ENCODE results near the gene CCR5AS.
"Not testable (repeated sequence)": the region's sequence is repeated elsewhere in the genome, so short reads cannot be mapped to it uniquely, and the experiment has no call there.

The CCR5AS gene

GRCh38 chr3:46429250-46429649 lies 22.4 kb upstream of the CCR5AS start:
- DNase-seq (ENCODE audit: low spot score), result no peak

DNA sequence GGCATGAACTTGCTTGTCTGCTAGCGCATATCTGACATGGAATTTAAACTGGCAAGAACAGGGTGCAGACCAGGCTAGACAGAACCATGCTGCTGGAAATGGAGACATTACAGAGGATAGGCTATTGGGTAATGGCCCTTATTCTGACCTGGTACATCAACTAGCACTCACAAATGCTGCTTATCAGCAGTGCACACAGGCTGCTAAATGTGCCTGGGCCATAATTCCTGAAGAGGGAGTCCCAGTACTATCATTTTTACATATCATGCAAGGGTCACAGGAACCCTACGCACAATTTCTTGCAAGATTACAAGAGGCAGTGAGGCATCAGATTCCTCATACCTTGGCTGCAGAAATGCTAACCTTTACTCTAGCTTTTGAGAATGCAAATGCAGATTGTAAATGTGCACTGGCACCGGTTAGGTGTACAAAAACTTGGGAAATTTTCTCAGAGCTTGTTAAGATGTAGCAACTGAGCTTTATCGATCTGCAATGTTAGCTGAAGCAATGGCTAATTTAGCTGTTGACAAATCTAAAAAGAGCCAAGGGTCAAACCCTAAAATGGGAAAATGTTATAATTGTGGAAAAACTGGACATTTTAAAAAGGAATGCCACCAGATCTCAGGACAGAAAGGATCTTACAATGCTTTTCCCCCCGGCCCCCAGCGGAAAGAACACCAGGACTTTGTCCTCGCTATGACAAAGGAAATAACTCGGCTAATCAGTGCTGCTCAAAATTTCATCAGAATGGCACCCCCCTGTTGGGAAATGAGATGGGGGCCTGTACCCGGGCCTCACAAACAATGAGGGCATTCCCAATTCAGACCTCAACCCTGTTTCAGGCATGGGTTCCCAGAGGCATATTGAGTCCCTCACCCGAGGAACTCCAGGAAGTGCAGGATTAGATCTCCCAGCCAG lies 21.3 kb upstream of the CCR5AS start:
- no peak for DNase-seq (ENCODE audit: low spot score)

DNA sequence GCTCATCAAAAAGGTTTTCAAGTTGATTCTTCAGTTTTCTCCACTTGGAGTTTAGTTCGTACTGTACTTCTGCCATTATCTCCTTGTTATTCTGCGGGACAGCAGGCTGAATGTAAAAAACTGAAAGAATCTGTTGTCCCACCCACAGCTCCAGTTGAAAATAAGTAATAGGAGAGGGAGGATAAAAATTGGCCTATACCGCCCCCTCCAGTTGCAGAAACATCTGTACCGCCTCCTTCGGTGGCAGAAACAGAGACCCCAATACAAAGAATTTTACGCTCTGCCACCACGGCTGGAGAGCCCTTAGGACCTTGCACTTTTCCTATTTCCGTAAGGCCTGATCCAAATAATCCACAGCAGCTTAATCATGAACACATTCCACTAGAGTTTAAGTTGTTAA lies 20.5 kb upstream of the CCR5AS start:
- not testable (repeated sequence) for DNase-seq (ENCODE audit: low spot score)

DNA sequence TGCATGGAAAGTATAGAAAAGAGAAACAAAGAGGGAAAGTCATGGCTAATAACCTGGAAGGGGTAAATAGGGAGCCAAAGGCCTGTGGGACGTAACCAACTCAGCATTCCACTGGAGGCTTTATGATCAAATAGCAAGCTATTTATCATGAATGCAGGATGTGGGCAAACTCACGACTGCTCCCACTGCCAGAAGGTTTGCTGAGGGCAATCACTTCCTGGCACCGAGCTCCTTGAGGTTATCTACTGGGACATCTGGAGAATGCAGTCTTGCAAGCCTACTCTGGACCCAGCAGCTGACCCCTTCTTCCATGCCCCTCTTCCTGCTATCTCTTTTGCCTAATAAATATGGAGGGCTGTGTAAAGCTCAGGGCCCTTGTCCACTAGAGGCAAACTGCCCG lies 19.6 kb upstream of the CCR5AS start:
- DNase-seq (ENCODE audit: low spot score), result not testable (repeated sequence)

GRCh38 chr3:46423588-46423987 lies 16.7 kb upstream of the CCR5AS start:
- DNase-seq (ENCODE audit: low spot score), result peak; percentile 51

DNA sequence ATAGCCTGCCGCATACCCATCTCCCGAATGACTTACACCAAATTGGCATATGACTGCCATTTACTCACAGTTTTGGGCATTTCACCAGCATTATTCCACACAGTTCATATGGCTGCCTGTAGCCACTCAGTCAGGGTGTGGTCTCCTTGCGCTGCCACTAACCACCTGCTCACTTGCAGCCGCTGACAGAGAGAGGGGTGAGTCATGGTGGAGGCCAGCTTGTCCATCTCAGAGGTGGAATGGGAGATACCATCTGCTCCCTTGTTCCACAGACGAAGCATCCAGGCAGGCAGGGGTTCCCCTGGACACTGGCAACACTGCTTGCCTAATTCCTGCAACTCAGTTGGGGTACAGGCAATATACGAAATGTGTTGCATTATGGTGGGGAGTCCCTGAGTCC lies 15.8 kb upstream of the CCR5AS start:
- DNase-seq (ENCODE audit: low spot score), result no peak

DNA sequence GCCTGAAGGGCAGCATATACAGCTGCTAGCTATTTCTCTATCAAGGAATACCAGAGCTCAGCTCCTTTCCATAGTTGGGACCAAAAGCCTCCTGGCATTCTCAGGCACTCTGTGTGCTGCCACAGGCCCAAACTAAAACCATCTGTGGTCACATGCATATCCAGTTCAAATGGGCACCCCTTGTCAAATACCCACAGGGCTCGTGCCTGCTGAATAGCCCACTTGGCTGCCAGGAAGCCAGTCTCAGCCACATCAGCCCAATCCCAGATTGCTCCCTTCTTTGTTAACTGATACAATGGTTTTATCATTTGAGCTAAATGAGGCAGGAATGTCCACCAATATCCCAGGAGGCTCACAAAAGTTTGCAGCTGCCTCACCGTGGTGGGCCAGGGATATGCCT lies 14.1 kb upstream of the CCR5AS start:
- no peak for DNase-seq (ENCODE audit: low spot score)

- no peak for DNase-seq (ENCODE audit: low spot score)
Measured at GRCh38 chr3:46419816-46420215, 12.9 kb upstream of the CCR5AS start.

- DNase-seq (ENCODE audit: low spot score), result no peak
Measured at GRCh38 chr3:46417841-46418611, 11.2 kb upstream of the CCR5AS start.

- no peak for DNase-seq (ENCODE audit: low spot score)
Measured at GRCh38 chr3:46416811-46417510, 10.1 kb upstream of the CCR5AS start.

GRCh38 chr3:46416125-46416810 lies 9.4 kb upstream of the CCR5AS start:
- no peak for DNase-seq (ENCODE audit: low spot score)

DNA sequence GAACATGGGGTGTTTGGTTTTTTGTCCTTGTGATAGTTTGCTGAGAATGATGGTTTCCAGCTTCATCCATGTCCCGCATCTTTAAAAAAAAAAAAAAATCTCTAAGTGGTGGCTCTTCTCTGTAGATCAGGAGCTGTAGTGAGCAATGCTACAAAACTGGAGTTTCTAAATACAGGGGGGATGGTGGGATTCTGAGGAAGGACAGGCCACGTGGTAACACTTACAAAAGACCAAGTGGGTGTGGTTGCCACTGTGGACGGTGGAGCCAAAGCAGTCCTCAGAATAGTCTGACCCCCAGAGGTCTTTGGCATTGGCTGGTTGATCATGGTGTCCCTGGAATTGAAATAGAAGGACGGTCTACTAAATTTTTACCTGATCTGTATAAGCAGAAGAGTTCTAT lies 7.9 kb upstream of the CCR5AS start:
- DNase-seq (ENCODE audit: low spot score), result no peak

- no peak for DNase-seq (ENCODE audit: low spot score)
Measured at GRCh38 chr3:46413951-46414350, 7.1 kb upstream of the CCR5AS start.

- DNase-seq (ENCODE audit: low spot score), result no peak
Measured at GRCh38 chr3:46412786-46413298, 6.0 kb upstream of the CCR5AS start.

DNA sequence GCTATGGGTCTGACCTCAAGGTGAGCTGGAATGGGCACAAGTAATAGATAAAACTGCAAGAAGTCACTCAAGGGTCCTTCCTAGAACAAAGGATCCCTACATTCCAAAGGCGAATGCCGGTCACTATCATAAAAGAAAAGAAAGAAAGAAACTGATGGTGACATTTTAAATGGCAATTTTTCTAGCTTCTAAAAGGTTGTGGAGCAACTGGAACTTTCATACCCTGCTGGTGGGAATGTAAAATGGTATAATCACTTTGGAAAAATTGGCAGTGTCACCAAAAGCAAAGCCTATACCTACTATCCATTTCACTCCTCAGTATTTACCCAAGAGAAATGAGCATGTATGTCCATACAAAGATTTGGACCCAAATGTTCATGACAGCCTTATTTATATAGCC lies 4.4 kb upstream of the CCR5AS start:
- DNase-seq (ENCODE audit: low spot score), result no peak

DNA sequence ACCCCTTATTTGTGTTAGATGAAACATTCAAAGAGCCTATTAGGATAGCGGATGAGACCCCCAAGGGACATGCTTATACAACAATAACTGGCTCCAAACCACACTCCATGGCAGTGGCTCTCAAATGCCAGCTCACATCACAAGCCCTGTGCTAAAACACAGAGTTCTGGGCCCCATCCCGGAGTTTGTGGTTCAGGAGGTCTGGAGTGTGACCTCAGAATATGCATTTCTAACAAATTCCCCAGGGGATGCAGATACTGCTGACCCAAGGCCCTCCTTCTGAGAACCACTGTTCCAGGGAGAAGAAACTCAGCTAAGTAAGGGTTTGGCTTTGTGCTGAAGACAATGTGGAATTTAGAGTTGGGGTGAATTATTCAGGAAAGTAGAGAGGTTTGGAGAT lies 3.8 kb upstream of the CCR5AS start:
- no peak for DNase-seq (ENCODE audit: low spot score)

GRCh38 chr3:46409739-46410489 lies 3.0 kb upstream of the CCR5AS start:
- DNase-seq (ENCODE audit: low spot score), result no peak

DNA sequence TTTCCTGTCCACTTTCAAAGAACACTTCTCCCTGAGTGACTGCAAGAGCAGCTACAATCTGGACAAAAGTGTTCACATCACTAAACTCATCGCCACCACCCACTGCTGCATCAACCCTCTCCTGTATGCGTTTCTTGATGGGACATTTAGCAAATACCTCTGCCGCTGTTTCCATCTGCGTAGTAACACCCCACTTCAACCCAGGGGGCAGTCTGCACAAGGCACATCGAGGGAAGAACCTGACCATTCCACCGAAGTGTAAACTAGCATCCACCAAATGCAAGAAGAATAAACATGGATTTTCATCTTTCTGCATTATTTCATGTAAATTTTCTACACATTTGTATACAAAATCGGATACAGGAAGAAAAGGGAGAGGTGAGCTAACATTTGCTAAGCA lies 2.0 kb upstream of the CCR5AS start:
- no peak for DNase-seq (ENCODE audit: low spot score)

DNA sequence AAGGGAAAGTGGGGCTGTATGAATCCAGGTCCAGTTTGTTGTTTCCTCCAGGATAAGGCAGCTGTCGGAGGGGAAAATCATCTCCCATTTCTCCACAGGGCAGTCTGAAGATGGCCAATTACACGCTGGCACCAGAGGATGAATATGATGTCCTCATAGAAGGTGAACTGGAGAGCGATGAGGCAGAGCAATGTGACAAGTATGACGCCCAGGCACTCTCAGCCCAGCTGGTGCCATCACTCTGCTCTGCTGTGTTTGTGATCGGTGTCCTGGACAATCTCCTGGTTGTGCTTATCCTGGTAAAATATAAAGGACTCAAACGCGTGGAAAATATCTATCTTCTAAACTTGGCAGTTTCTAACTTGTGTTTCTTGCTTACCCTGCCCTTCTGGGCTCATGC lies 1.1 kb upstream of the CCR5AS start:
- no peak for DNase-seq (ENCODE audit: low spot score)

GRCh38 chr3:46406443-46406787 lies 451 bp downstream of the CCR5AS start:
- DNase-seq (ENCODE audit: low spot score), result no peak

Data from mucosa of gallbladder (tissue), 1 donor.